Suppressor macrophage treated with lipopolysaccharide for 1 hour (primary cell): ENCODE measurements around the gene SOX30.

Experiments used
- DNase-seq, 3 donors: peaks; one replicate each; pipeline ENCODE4 v3.0.0-alpha.2; 2020 to 2022

The SOX30 gene

GRCh38 chr5:157607371-157608161, 44.7 kb downstream of the SOX30 start:
- peak; percentile 54 to 73 (median 67) for DNase-seq

GRCh38 chr5:157606046-157606445, 46.2 kb downstream of the SOX30 start:
- no peak for DNase-seq

DNA sequence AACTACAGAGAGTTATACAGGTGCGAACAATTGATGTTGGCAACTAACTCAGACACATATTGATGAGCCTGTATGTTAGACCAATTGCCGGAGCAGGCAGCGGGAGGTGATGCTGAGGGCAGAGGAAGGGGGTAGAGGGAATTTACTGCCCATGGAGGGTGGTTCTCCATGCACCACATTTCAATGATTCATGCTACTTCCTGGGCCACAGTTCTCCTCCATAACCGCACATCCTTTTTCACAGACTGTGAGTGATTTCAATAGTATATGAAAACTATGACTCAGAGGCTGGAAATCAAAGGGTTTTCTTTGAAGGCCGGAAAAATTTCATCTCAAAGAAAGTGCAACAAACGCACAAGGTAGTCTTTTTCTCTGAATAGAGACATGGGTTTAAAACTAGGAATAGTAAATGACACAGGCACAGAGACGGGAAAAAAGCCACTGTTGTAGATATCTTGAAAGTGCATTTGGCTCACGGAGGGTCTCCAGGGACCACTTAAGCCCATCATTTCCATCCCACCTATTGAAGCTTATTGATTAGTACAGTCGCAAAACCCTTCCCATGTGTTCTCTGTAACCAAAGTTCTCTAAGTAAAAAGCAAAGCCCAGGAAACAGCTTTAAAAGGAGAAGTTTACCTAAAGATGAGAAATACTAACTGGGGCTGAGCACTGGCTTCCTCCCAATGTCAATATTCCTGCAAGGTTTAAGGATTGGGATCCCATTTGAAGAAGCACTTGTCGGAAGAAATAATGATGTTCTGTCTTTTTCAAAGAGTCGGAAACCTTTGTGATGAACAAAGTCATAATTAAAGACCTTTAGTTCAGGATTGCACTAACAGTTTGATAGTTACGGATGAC, 48.7 kb downstream of the SOX30 start:
- DNase-seq = peak; percentile 86 to 95 (median 95)

- peak; percentile 40 to 53 (median 47) for DNase-seq
Observed at GRCh38 chr5:157602505-157602904, 49.7 kb downstream of the SOX30 start.

DNA sequence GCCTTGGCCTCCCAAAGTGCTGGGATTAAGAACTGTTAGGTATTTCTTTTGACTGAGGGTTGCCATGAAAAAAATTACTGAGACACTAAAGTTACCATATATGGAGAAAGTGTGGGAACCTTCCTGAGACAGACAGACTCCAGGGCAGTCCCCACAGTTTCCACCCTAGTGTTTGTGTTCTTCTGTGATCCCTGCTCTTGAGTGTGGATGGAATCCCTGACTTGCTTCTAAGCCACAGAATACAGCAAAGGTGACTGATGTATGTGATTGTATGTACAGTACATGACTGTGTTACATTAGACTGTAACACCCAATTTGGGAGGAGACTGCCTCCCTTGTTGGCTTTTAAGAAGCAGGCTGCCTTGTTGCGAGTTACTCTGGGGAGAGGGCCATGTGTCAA, 52.0 kb downstream of the SOX30 start:
- no peak for DNase-seq

DNA sequence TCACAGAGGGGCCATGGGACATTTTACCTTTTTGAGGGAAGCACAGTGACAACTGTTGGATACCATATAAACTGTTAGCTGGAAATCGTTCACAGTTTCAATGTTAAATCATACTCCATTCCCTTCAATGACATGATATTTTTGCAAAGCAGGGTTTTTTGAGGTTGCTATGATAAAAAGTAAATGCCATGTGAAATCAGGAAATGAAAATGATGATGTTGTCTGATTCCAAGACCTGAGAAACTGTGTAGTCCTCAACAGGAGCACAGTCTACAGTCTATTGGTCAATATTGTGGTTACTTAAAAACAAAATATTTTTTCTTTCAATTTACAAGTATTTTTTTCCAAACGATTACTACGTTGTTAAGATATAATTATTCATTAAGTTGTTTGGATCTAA, 52.7 kb downstream of the SOX30 start:
- DNase-seq = peak in 2 of 3 donors; percentile 63 to 82

DNA sequence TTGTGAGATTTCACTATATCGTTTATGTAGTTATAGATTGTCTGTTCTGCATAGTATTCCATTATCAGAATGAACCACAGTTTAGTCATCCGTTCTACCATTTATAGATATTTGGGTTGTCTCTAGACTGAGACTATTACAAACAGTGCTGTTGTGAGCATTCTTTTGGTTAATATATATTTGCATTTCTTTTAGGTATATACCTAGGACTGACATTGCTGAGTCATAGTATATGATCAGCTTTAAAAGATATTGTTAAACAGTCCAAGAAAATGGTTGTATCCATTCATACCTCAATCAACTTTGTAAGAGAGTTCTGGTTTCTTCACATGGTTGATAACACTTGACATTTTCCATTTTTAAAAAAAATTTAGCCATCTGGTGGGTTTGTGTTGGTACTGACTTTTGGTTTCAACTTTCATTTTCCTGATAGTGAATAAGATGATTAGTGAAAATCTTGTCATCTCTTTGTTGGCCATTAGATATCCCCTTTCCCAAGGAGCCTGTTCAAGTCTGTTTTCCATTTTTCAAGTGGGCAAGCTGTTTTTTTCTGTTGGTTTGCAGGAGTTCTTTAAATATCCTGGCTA, 53.8 kb downstream of the SOX30 start:
- no peak for DNase-seq

DNA sequence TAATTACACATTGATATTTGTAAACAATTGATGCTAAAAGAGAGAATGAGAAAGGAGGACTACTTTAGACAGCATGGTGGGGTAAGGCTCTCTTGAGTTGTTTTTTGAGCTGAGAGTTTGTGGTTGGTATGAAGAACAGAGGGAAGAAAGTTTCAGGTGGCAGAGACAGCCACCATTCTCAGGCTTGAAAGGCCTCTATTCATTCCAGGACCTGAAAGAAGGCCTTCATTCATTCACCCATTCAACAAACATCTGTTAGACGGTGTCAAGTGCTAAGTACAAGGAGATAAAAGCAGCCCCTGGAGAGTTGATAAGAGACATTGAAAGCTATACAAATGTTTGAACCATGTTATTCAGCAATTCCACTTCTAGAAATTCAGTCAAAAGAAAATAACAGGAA, 55.0 kb downstream of the SOX30 start:
- DNase-seq = no peak

GRCh38 chr5:157596487-157596886, 55.8 kb downstream of the SOX30 start:
- peak; percentile 67 to 86 (median 81) for DNase-seq

GRCh38 chr5:157594675-157595459, 57.4 kb downstream of the SOX30 start:
- DNase-seq = peak; percentile 53 to 79 (median 74)

GRCh38 chr5:157594257-157594656, 58.0 kb downstream of the SOX30 start:
- DNase-seq = peak; percentile 49 to 88 (median 72)

GRCh38 chr5:157593052-157593757, 59.0 kb downstream of the SOX30 start:
- DNase-seq = no peak

DNA sequence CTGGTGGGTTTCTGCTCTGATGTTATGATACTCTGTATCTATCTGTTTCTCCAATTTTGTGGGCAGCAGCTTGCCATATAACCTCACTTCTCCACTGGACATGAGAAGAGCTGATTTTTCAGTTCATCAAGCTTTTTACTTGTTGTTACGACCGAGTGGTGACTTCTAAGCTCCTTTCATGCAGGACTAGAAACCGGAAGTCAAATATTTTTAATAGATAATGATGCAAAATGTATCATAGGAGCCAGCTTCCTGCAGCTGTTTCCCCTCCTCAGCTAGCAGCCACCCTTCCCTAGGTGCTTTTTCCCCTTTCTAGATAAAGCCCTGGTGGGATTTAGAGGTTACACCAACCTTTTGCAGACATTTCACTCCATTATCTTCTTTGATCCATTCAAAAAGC, 59.6 kb downstream of the SOX30 start:
- peak; percentile 32 to 57 (median 48) for DNase-seq

- no peak for DNase-seq
Observed at GRCh38 chr5:157590478-157590877, 61.8 kb downstream of the SOX30 start.

DNA sequence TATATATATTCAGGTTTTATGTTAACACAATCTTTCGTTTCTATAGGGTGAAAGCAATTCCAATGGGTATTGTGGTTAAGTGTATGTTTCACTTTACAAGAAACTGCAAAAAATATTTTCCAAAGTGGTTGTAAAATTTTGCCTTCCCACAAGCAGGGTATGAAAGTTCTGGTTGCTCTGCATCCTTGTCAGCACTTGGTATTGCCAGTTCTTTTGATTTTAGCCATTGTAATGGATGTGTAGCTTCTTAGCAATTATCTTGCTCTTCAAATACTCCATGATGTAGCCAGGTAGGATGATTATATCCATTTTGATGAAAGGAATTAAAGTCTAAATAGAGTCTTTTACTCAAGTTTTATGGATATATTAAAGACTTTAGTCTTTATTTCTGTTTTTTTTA, 67.6 kb downstream of the SOX30 start:
- no peak for DNase-seq

- DNase-seq = peak; percentile 49 to 88 (median 64)
Observed at GRCh38 chr5:157582731-157583620, 69.3 kb downstream of the SOX30 start.

DNA sequence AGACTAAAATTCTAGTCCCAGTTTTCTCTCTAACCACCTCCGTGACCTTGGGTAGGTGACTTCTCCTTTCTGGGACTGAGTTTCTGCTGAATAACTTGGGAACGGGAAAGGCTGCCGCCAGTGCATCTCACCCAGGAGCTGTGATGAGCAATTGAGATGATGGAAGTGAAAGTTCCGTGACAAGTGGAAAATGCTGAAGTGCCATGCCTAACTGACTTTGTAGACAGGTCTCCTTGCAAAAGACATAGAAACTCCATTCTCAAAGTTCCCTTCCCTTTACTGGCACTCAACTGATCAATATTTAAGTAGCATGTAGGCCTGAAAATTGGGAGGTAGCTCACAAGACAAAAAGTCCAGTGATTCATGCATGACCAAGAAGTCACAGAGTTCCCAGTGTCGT, 70.3 kb downstream of the SOX30 start:
- DNase-seq = peak; percentile 69 to 93 (median 78)

- DNase-seq = no peak
Observed at GRCh38 chr5:157578079-157578780, 74.0 kb downstream of the SOX30 start.

GRCh38 chr5:157576678-157577077, 75.6 kb downstream of the SOX30 start:
- DNase-seq = no peak
